Breast epithelium (tissue), 4 donors: ENCODE data around the gene PRKACG. TPM values are rescaled to one million over a fixed set of nuclear protein-coding genes. Genes with fewer than 3 reads are reported as not detected.

Experiments
- DNase-seq, 2 donors: peaks; one replicate each; pipeline ENCODE4 v3.0.0-alpha.2; 2019; ENCODE audit warnings: low spot score in 2 of 2
- H3K27ac ChIP-seq, 2 donors: fragments of 200-600 bp; sonication (generic) in 1 of 2; one replicate each; pipeline ENCODE4 v1.5.1; 2016 to 2019; ENCODE audit warnings: mild to moderate bottlenecking in 1 of 2
- H3K27me3 ChIP-seq, 2 donors: fragments of 200-600 bp; sonication (generic) in 1 of 2; one replicate each; pipeline versions ENCODE4 v1.5.1 to v1.6.0; 2017 to 2019; ENCODE audit warnings: control low read depth in 1 of 2, mild to moderate bottlenecking in 1 of 2
- H3K36me3 ChIP-seq: fragments of 200-600 bp; one replicate; pipeline ENCODE4 v1.5.1; 2019
- H3K4me1 ChIP-seq, 2 donors: fragments of 200-600 bp; sonication (generic); one replicate each; pipeline ENCODE4 v1.5.1; 2016 to 2019; ENCODE audit warnings: control low read depth in 1 of 2
- H3K4me3 ChIP-seq, 3 donors: fragments of 200-600 bp; sonication (generic); 1 replicate in 2 of 3; 2 replicates in 1 of 3; pipeline ENCODE4 v1.5.1; 2016 to 2019; ENCODE audit warnings: mild to moderate bottlenecking in 3 of 3, moderate library complexity in 2 of 3
- H3K9me3 ChIP-seq, 2 donors: fragments of 200-600 bp; sonication (generic) in 1 of 2; one replicate each; pipeline ENCODE4 v1.5.1; 2016 to 2019; ENCODE audit warnings: control low read depth in 1 of 2
- POLR2A ChIP-seq: fragments of 450-650 bp; IDR thresholded peaks from one replicate; pipeline ENCODE4 v1.6.1; 2016; ENCODE audit warnings: antibody characterized with exemption, mild to moderate bottlenecking, moderate library complexity
- POLR2AphosphoS5 ChIP-seq, 3 donors: sonication (generic); formaldehyde crosslinking; IDR thresholded peaks; one replicate each; pipeline ENCODE4 v1.6.1; 2017; ENCODE audit warnings: antibody characterized with exemption in 3 of 3
- intact Hi-C: fragments of 100-400 bp; cut with DNase I; formaldehyde crosslinking; loops from one replicate; pipeline ENCODE4 v1.15.1; 2023; ENCODE audit warnings: low total_unique reads
- total RNA-seq, 3 donors: library from RNA; depleted of rRNA; stranded (reverse); fragments of >200 nt; gene quantifications; one replicate each; pipeline ENCODE4 v1.1.0, GENCODE V29; 2016
- TF ChIP-seq, protein P1 (sequence below), 3 donors: fragments of 450-650 bp; IDR thresholded peaks; one replicate each; pipeline ENCODE4 v1.5.1; 2016 to 2017; ENCODE audit warnings: antibody characterized with exemption in 3 of 3, mild to moderate bottlenecking in 3 of 3, moderate library complexity in 3 of 3

PRKACG gene
- total RNA-seq, 3 donors from 2014 or later: not detected

- no peak for DNase-seq
- Histone ChIP-seq H3K9me3 (no peaks in the 10 kb centered on the region), H3K27ac (no peak overlapping the region), H3K4me3 (peak overlapping the region in 2 of 3 donors; percentile 33 to 48), H3K4me1 (no peaks in the 10 kb centered on the region), H3K36me3 (no peaks in the 10 kb centered on the region), H3K27me3 (no peaks in the 10 kb centered on the region)
- intact Hi-C loops: no loop called here
- TF ChIP-seq POLR2A (no peak), POLR2AphosphoS5 (IDR thresholded peaks at IDR 0.05) (no peak)
- TF ChIP-seq, protein P1, sequence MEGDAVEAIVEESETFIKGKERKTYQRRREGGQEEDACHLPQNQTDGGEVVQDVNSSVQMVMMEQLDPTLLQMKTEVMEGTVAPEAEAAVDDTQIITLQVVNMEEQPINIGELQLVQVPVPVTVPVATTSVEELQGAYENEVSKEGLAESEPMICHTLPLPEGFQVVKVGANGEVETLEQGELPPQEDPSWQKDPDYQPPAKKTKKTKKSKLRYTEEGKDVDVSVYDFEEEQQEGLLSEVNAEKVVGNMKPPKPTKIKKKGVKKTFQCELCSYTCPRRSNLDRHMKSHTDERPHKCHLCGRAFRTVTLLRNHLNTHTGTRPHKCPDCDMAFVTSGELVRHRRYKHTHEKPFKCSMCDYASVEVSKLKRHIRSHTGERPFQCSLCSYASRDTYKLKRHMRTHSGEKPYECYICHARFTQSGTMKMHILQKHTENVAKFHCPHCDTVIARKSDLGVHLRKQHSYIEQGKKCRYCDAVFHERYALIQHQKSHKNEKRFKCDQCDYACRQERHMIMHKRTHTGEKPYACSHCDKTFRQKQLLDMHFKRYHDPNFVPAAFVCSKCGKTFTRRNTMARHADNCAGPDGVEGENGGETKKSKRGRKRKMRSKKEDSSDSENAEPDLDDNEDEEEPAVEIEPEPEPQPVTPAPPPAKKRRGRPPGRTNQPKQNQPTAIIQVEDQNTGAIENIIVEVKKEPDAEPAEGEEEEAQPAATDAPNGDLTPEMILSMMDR (IDR thresholded peaks at IDR 0.05): no peak
These were observed 9.7 kb upstream of the PRKACG start for GRCh38 chr9:69023650-69024049.

DNA sequence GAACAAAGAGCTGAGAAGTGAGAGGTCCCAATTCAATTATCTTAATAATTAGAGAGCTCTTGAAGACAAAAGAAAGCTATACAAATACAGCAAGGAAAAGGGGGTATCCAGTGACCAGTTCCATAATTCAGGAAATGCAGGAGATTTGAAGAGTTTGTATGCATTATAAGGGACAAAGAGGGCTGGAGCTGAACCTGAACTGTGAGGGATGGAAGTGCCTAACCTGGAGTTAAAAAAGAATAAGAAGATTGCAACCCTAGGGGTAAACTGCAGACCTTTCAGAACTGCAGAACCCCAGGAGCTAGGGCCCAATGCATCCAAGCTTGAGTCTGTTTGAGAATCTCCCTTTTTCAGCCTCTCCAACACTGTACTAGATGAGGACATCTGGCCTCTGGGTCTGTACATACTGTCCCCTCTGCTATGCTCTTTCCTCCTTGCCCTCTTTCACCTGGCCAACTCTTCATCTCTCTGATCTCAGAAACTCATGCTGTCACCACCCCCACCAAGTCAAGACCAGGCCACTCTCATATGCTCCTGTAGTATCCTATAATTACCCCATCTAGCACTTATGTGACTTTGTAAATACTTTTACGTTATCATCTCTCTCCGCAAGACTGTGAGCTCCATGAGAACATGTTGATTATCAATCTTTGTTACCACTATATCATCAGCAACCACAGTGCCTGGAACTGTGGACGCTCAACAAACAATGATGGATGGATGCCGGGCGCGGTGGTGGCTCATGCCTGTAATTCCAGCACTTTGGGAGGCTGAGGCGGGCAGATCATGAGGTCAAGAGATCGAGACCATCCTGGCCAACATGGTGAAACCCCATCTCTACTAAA is 6.6 kb upstream of the PRKACG start:
- Histone ChIP-seq H3K4me1 (no peaks in the 10 kb centered on the region), H3K4me3 (no peak overlapping the region), H3K27ac (no peak overlapping the region), H3K27me3 (no peaks in the 10 kb centered on the region), H3K9me3 (no peaks in the 10 kb centered on the region), H3K36me3 (no peaks in the 10 kb centered on the region)
- intact Hi-C loops: no loop called here
- DNase-seq: no peak
- TF ChIP-seq POLR2A (no peak), POLR2AphosphoS5 (IDR thresholded peaks at IDR 0.05) (no peak)
- TF ChIP-seq, protein P1 (IDR thresholded peaks at IDR 0.05): no peak

GRCh38 chr9:69019808-69020207 is 5.9 kb upstream of the PRKACG start:
- Histone ChIP-seq H3K36me3 (no peaks in the 10 kb centered on the region), H3K27ac (no peak overlapping the region), H3K4me3 (no peak overlapping the region), H3K4me1 (no peaks in the 10 kb centered on the region), H3K27me3 (no peaks in the 10 kb centered on the region), H3K9me3 (no peaks in the 10 kb centered on the region)
- no peak for DNase-seq
- intact Hi-C loops: no loop called here
- TF ChIP-seq, protein P1 (IDR thresholded peaks at IDR 0.05): no peak
- TF ChIP-seq POLR2A: no peak
- TF ChIP-seq POLR2AphosphoS5 (IDR thresholded peaks at IDR 0.05): no peak

GRCh38 chr9:69018737-69019136 is 4.8 kb upstream of the PRKACG start:
- no peak for DNase-seq
- H3K9me3 ChIP-seq: no peaks in the 10 kb centered on the region
- no peaks in the 10 kb centered on the region for H3K36me3 ChIP-seq
- intact Hi-C loops: no loop called here
- H3K27ac ChIP-seq: no peak overlapping the region
- no peak overlapping the region for H3K4me3 ChIP-seq
- no peak for TF ChIP-seq POLR2A
- TF ChIP-seq POLR2AphosphoS5 (IDR thresholded peaks at IDR 0.05): no peak
- TF ChIP-seq, protein P1 (IDR thresholded peaks at IDR 0.05): no peak
- H3K27me3 ChIP-seq: no peaks in the 10 kb centered on the region
- no peaks in the 10 kb centered on the region for H3K4me1 ChIP-seq
